Left ventricle myocardium inferior (tissue), 1 donor: Measurements from ENCODE around the gene PIERCE2. TPM values are rescaled to one million over a fixed set of nuclear protein-coding genes. Genes with fewer than 3 reads are reported as not detected.
A peak's percentile ranks its signal among the peaks of the same experiment; 100 is the strongest.
"Not testable (repeated sequence)": the region's sequence is repeated elsewhere in the genome, so short reads cannot be mapped to it uniquely, and the experiment has no call there.

Experiments
- DNase-seq: peaks from one replicate; pipeline ENCODE4 v3.0.0-alpha.2; 2020
- H3K27ac ChIP-seq: fragments of 200-600 bp; replicated peaks from 2 replicates; pipeline ENCODE4 v1.8.0; 2021
- H3K27me3 ChIP-seq: fragments of 200-600 bp; 2 replicates; pipeline ENCODE4 v1.8.0; 2021; ENCODE audit warnings: low read depth
- H3K36me3 ChIP-seq: fragments of 200-600 bp; 2 replicates; pipeline ENCODE4 v1.8.0; 2021
- H3K4me1 ChIP-seq: fragments of 200-600 bp; 2 replicates; pipeline ENCODE4 v1.8.0; 2021
- H3K4me3 ChIP-seq: fragments of 200-600 bp; 2 replicates; pipeline ENCODE4 v1.8.0; 2021; ENCODE audit warnings: mild to moderate bottlenecking, moderate library complexity
- H3K9me3 ChIP-seq: fragments of 200-600 bp; replicated peaks from 2 replicates; pipeline ENCODE4 v1.8.0; 2021
- CTCF ChIP-seq: fragments of 200-600 bp; IDR thresholded peaks from 2 replicates; pipeline ENCODE4 v1.8.0; 2021; ENCODE audit warnings: antibody characterized with exemption, mild to moderate bottlenecking, borderline replicate concordance
- intact Hi-C: fragments of 100-400 bp; cut with micrococcal nuclease; formaldehyde crosslinking; loops from one replicate; pipeline ENCODE4 v1.11.0; 2022
- total RNA-seq: library from RNA; stranded (reverse); fragmentation: NEBNext Ultra II Directional; extraction: Animal tissue kit (Norgen Biotek cat#: 25700); gene quantifications from one replicate; pipeline ENCODE4 v1.2.1, GENCODE V29; 2021
- donor health status: DM: no; HTN: yes; CAD: no; lungs with severe emphysema.

Gene PIERCE2
- total RNA-seq, 1 donor from 2014 or later = 8.7 TPM

- Histone ChIP-seq H3K27ac (peak overlapping the region; percentile 48), H3K4me1 (peaks cover 59% of the 10 kb centered on the region), H3K9me3 (no peaks in the 10 kb centered on the region), H3K36me3 (no peaks in the 10 kb centered on the region), H3K27me3 (no peaks in the 10 kb centered on the region), H3K4me3 (no peak overlapping the region)
- no peak for DNase-seq
- intact Hi-C loops = no loop called here
- TF ChIP-seq CTCF = no peak
Measured at GRCh38 chr15:55403531-55403930, 4.8 kb upstream of the PIERCE2 start.

- Histone ChIP-seq H3K27me3 (no peaks in the 10 kb centered on the region), H3K4me3 (peak overlapping the region; percentile 85), H3K36me3 (no peaks in the 10 kb centered on the region), H3K4me1 (peaks cover 62% of the 10 kb centered on the region), H3K27ac (peak overlapping the region; percentile 96), H3K9me3 (no peaks in the 10 kb centered on the region)
- no peak for TF ChIP-seq CTCF
- intact Hi-C loops = no loop called here
- no peak for DNase-seq
Measured at GRCh38 chr15:55407498-55408011, 740 bp upstream of the PIERCE2 start.

- Histone ChIP-seq H3K27ac (peak overlapping the region; percentile 96), H3K4me3 (peak overlapping the region; percentile 85), H3K4me1 (peaks cover 48% of the 10 kb centered on the region)
- H3K36me3 ChIP-seq, H3K27me3 ChIP-seq, intact Hi-C loops, DNase-seq, H3K9me3 ChIP-seq: not testable (repeated sequence)
Measured at GRCh38 chr15:55408976-55409375, 681 bp downstream of the PIERCE2 start.

- DNase-seq, H3K4me1 ChIP-seq, H3K27ac ChIP-seq, H3K9me3 ChIP-seq, H3K27me3 ChIP-seq, H3K36me3 ChIP-seq, intact Hi-C loops, H3K4me3 ChIP-seq: not testable (repeated sequence)
Measured at GRCh38 chr15:55417678-55418077, 9.4 kb downstream of the PIERCE2 start.

GRCh38 chr15:55420171-55420866, 12.0 kb downstream of the PIERCE2 start:
- Histone ChIP-seq H3K4me3 (no peak overlapping the region), H3K27me3 (no peaks in the 10 kb centered on the region), H3K4me1 (no peaks in the 10 kb centered on the region), H3K9me3 (no peaks in the 10 kb centered on the region), H3K36me3 (no peaks in the 10 kb centered on the region), H3K27ac (no peak overlapping the region)
- no peak for DNase-seq
- intact Hi-C loops = no loop called here
- no peak for TF ChIP-seq CTCF

- Histone ChIP-seq H3K4me1 (no peaks in the 10 kb centered on the region), H3K27ac (no peak overlapping the region), H3K9me3 (no peaks in the 10 kb centered on the region), H3K4me3 (no peak overlapping the region), H3K36me3 (no peaks in the 10 kb centered on the region), H3K27me3 (no peaks in the 10 kb centered on the region)
- intact Hi-C loops = no loop called here
- TF ChIP-seq CTCF = no peak
- no peak for DNase-seq
Measured at GRCh38 chr15:55422089-55422488, 13.8 kb downstream of the PIERCE2 start.
